Prostate gland (tissue), 2 donors: ENCODE measurements around the gene TOPBP1. TPM values are rescaled to one million over a fixed set of nuclear protein-coding genes. Genes with fewer than 3 reads are reported as not detected.

ENCODE experiments used
- DNase-seq: peaks from one replicate; pipeline ENCODE4 v3.0.0-alpha.2; 2019; ENCODE audit warnings: low spot score
- H3K27ac ChIP-seq, 2 donors: fragments of 200-600 bp; sonication (generic); 2 replicates each; pipeline ENCODE4 v1.5.1; 2017 to 2019
- H3K27me3 ChIP-seq: fragments of 200-600 bp; sonication (generic); replicated peaks from 2 replicates; pipeline ENCODE4 v1.5.1; 2019; ENCODE audit not compliant: insufficient read depth
- H3K36me3 ChIP-seq, 2 donors: fragments of 200-600 bp; sonication (generic); 1 replicate in 1 of 2; 2 replicates in 1 of 2; pipeline versions ENCODE4 v1.5.1 to v1.8.1; 2017 to 2019
- H3K4me1 ChIP-seq: fragments of 200-600 bp; sonication (generic); replicated peaks from 2 replicates; pipeline ENCODE4 v1.5.1; 2019
- H3K4me3 ChIP-seq, 2 donors: fragments of 200-600 bp; sonication (generic); 2 replicates each; pipeline ENCODE4 v1.5.1; 2017 to 2019
- H3K9me3 ChIP-seq: fragments of 200-600 bp; sonication (generic); 2 replicates; pipeline ENCODE4 v1.5.1; 2017
- POLR2A ChIP-seq: fragments of 450-650 bp; IDR thresholded peaks from one replicate; pipeline ENCODE4 v1.6.1; 2016; ENCODE audit warnings: antibody characterized with exemption, mild to moderate bottlenecking
- POLR2AphosphoS5 ChIP-seq: sonication (generic); formaldehyde crosslinking; IDR thresholded peaks from one replicate; pipeline ENCODE4 v1.6.1; 2017; ENCODE audit warnings: antibody characterized with exemption
- WGBS: methylation state at CpG from one replicate; pipeline ENCODE4 v1.1.5; 2018; 5-methylcytosine and 5-hydroxymethylcytosine counted together
- intact Hi-C: fragments of 100-400 bp; cut with DNase I; formaldehyde crosslinking; loops from one replicate; pipeline ENCODE4 v1.14.2; 2022
- total RNA-seq, 2 donors: library from RNA; depleted of rRNA; stranded (reverse); fragments of >200 nt; gene quantifications; one replicate each; pipeline ENCODE4 v1.1.0, GENCODE V29; 2016
- TF ChIP-seq, protein P1 (sequence below), 4 experiments: fragments of 200-600 bp in 2 of 4; fragments of 450-650 bp in 2 of 4; sonication (generic) in 2 of 4; IDR thresholded peaks; 1 replicate in 3 of 4; 2 replicates in 1 of 4; pipeline ENCODE4 v1.5.1; 2016 to 2019; ENCODE audit warnings: antibody characterized with exemption in 4 of 4, mild to moderate bottlenecking in 2 of 4, moderate library complexity in 2 of 4

The TOPBP1 gene
- total RNA-seq, 2 donors from 2014 or later, result 15.6 to 25.3 TPM

DNA sequence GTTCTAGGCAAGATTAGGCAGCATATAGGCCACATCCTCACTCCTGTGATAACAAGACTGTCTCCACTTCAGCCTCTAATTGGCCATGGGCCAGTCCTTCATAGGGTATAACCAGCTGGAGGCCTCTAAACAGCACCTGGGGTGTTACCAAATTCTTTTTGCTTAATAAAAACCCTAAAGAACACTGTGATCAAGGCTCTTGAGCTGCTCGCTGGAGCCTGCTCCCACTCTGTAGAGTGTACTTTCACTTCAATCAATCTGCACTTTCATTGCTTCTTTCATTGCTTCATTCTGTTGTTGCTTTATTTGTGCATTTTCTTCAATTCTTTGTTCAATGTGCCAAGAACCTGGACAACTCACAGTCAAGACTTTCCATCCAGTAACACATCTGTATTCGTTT is 36.2 kb upstream of the TOPBP1 start:
- Histone ChIP-seq H3K36me3 (no peaks in the 10 kb centered on the region), H3K27ac (no peak overlapping the region), H3K27me3 (no peaks in the 10 kb centered on the region), H3K4me3 (no peak overlapping the region), H3K4me1 (no peaks in the 10 kb centered on the region), H3K9me3 (no peaks in the 10 kb centered on the region)
- 92% methylated on average over 2 of the region's 2 CpGs for WGBS
- DNase-seq, result no peak
- intact Hi-C loops, result no loop called here
- TF ChIP-seq POLR2A, result no peak
- TF ChIP-seq POLR2AphosphoS5, result no peak
- TF ChIP-seq, protein P1, sequence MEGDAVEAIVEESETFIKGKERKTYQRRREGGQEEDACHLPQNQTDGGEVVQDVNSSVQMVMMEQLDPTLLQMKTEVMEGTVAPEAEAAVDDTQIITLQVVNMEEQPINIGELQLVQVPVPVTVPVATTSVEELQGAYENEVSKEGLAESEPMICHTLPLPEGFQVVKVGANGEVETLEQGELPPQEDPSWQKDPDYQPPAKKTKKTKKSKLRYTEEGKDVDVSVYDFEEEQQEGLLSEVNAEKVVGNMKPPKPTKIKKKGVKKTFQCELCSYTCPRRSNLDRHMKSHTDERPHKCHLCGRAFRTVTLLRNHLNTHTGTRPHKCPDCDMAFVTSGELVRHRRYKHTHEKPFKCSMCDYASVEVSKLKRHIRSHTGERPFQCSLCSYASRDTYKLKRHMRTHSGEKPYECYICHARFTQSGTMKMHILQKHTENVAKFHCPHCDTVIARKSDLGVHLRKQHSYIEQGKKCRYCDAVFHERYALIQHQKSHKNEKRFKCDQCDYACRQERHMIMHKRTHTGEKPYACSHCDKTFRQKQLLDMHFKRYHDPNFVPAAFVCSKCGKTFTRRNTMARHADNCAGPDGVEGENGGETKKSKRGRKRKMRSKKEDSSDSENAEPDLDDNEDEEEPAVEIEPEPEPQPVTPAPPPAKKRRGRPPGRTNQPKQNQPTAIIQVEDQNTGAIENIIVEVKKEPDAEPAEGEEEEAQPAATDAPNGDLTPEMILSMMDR (IDR thresholded peaks at IDR 0.05), result no peak

DNA sequence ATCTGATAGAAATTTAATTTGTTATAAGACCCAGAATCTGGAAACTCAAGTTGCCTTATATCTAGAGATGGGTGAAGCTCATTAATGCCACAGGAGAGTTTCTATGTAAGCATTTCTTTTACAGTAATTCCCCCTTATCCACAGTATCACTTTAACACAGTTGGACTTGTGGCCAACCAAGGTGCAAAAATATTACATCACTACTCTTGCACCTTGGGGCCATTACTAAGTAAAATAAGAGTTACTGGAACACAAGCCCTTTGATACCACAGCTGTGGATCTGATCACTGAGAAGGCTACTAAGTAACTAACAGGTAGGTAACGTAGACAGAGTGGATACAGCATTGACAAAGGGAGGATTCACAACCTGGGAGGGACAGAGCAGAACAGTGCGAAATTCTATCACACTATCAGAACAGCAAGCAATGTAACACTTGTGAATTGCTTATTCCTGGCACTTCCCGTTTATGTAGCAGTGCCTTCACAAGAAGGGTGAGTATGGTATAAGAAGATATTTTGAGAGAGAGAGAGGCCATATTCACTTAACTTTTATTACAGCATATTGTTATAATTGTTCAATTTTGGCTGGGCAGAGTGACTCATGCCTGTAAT is 33.9 kb upstream of the TOPBP1 start:
- Histone ChIP-seq H3K36me3 (no peaks in the 10 kb centered on the region), H3K27ac (no peak overlapping the region), H3K27me3 (no peaks in the 10 kb centered on the region), H3K4me1 (no peaks in the 10 kb centered on the region), H3K4me3 (no peak overlapping the region), H3K9me3 (no peaks in the 10 kb centered on the region)
- WGBS, result 85% methylated on average over 3 of the region's 3 CpGs
- TF ChIP-seq POLR2AphosphoS5 (no peak), POLR2A (no peak)
- TF ChIP-seq, protein P1 (IDR thresholded peaks at IDR 0.05), result no peak
- DNase-seq, result no peak
- intact Hi-C loops, result no loop called here

DNA sequence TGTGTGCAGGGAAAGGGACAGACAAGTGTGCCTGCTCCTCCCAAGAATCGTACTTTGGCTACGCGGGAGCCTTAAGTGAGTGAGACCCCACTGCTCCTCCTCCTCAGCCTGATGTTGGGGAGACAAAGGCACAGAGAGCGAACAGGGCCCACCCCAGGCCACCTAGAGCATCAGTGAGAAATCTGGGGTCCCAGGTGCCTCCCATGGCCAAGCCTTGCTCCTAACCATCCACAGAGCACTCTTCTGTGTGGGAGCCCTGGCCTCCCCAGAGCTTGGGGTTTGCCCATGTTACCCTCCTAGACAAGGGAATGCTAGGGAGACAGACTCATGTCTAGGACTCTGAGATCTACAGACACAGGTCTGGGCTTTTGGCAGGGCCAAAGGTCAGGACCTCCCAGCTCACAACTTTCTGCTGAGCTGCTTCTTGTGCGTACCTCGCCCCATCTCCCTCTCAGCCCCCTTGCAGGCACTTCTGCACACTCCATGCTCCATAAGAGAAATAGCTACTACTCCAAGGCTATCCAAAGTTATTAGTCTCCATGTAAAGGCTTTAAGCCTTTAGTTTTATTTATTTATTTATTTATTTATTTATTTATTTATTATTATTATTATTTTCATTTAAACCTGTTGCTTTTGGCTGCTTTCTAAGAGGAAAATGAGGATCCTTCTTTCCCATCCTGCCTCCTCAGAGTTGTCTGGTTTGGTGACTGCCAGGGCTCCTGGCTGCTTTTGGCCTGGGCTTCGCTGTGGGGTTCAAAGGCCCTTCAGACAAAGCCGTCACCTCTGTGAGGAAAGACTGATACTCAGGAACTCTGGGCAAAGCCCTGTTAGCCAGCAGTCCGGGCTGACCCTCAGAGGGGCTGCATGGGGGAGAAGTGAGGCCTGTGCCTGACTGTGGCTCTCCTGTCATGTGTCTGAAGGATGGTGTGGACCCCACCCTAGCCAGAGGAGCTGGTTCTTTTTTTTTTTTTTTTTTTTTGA is 32.8 kb upstream of the TOPBP1 start:
- intact Hi-C loops, result no loop called here
- Histone ChIP-seq H3K4me1 (no peaks in the 10 kb centered on the region), H3K27me3 (no peaks in the 10 kb centered on the region), H3K9me3 (no peaks in the 10 kb centered on the region), H3K27ac (no peak overlapping the region), H3K36me3 (no peaks in the 10 kb centered on the region), H3K4me3 (no peak overlapping the region)
- no peak for DNase-seq
- TF ChIP-seq, protein P1 (IDR thresholded peaks at IDR 0.05), result no peak
- no peak for TF ChIP-seq POLR2AphosphoS5
- no peak for TF ChIP-seq POLR2A
- WGBS, result 97% methylated on average over 9 of the region's 9 CpGs

DNA sequence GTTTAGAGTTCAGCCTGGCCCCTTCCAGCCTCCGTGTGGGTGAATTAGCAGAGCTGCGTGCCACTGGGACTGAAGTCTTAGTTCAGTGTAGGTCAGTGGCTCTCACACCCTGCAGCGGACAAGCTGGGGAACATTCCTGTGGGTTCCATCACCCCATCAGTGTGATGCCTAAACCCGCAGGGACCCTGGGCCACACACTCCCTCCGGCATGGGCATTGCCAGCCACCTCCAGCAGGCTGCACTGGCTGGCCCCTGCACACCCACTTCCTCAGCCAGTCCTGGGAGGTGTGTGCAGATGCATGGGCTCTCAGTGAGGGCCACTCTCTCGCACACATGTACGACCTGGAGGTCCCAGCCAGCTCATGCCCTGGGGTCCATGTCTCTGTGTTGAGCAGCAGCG is 32.1 kb upstream of the TOPBP1 start:
- Histone ChIP-seq H3K4me1 (no peaks in the 10 kb centered on the region), H3K27me3 (no peaks in the 10 kb centered on the region), H3K9me3 (no peaks in the 10 kb centered on the region), H3K36me3 (no peaks in the 10 kb centered on the region), H3K4me3 (no peak overlapping the region), H3K27ac (no peak overlapping the region)
- TF ChIP-seq POLR2AphosphoS5, result no peak
- TF ChIP-seq, protein P1 (IDR thresholded peaks at IDR 0.05), result no peak
- no peak for TF ChIP-seq POLR2A
- DNase-seq, result no peak
- intact Hi-C loops, result no loop called here
- 89% methylated on average over 7 of the region's 8 CpGs for WGBS
